Dermis microvascular lymphatic vessel endothelial cell (primary cell): ENCODE results near the gene VCAN. TPM values are rescaled to one million over a fixed set of nuclear protein-coding genes. Genes with fewer than 3 reads are reported as not detected.

Experiments used
- DNase-seq, 2 donors: peaks; one replicate each; pipeline versions ENCODE4 v3.0.0 to v3.0.0-alpha.2; 2010; ENCODE audit warnings: low read depth in 2 of 2
- total RNA-seq: library from RNA; depleted of rRNA; stranded (reverse); fragments of >200 nt; gene quantifications from 2 replicates; pipeline ENCODE4 v1.2.1, GENCODE V29; 2014

VCAN gene
- total RNA-seq, 1 donor from 2014 or later: 0.51 TPM

GRCh38 chr5:83531661-83532060, 60.1 kb downstream of the VCAN start:
- no peak for DNase-seq

GRCh38 chr5:83538786-83539462, 67.4 kb downstream of the VCAN start:
- no peak for DNase-seq

- DNase-seq: no peak
Measured at GRCh38 chr5:83539463-83539790, 67.9 kb downstream of the VCAN start.

GRCh38 chr5:83540105-83540504, 68.6 kb downstream of the VCAN start:
- no peak for DNase-seq

GRCh38 chr5:83540783-83541182, 69.2 kb downstream of the VCAN start:
- DNase-seq: no peak

GRCh38 chr5:83542839-83543238, 71.3 kb downstream of the VCAN start:
- no peak for DNase-seq

GRCh38 chr5:83543898-83544297, 72.4 kb downstream of the VCAN start:
- no peak for DNase-seq

- no peak for DNase-seq
Measured at GRCh38 chr5:83547161-83547560, 75.6 kb downstream of the VCAN start.

GRCh38 chr5:83547889-83548288, 76.3 kb downstream of the VCAN start:
- no peak for DNase-seq

- DNase-seq: no peak
Measured at GRCh38 chr5:83548581-83548980, 77.0 kb downstream of the VCAN start.

GRCh38 chr5:83549076-83549475, 77.5 kb downstream of the VCAN start:
- DNase-seq: no peak

GRCh38 chr5:83549674-83550073, 78.1 kb downstream of the VCAN start:
- no peak for DNase-seq

GRCh38 chr5:83551821-83552220, 80.3 kb downstream of the VCAN start:
- DNase-seq: no peak

- DNase-seq: no peak
Measured at GRCh38 chr5:83552275-83552674, 80.7 kb downstream of the VCAN start.

- no peak for DNase-seq
Measured at GRCh38 chr5:83553000-83553486, 81.5 kb downstream of the VCAN start.

GRCh38 chr5:83554133-83554532, 82.6 kb downstream of the VCAN start:
- no peak for DNase-seq

- peak in 1 of 2 donors; percentile 3 for DNase-seq
Measured at GRCh38 chr5:83554686-83555085, 83.1 kb downstream of the VCAN start.

- DNase-seq: peak in 1 of 2 donors; percentile 45
Measured at GRCh38 chr5:83555263-83555662, 83.7 kb downstream of the VCAN start.

GRCh38 chr5:83556190-83556589, 84.6 kb downstream of the VCAN start:
- DNase-seq: no peak

- no peak for DNase-seq
Measured at GRCh38 chr5:83559118-83559785, 87.7 kb downstream of the VCAN start.

GRCh38 chr5:83562071-83562606, 90.6 kb downstream of the VCAN start:
- DNase-seq: no peak

- DNase-seq: no peak
Measured at GRCh38 chr5:83562791-83563557, 91.4 kb downstream of the VCAN start.
